ENCODE results near the gene PRIMA1. TPM values are rescaled to one million over a fixed set of nuclear protein-coding genes. Genes with fewer than 3 reads are reported as not detected.

Gene PRIMA1
- total and polyA plus RNA-seq, 4 donors, result 0.22 to 0.78 (median 0.53) TPM

- ATAC-seq (ENCODE audit: insufficient read depth, low FRiP score) (no peak), DNase-seq (no peak)
- H3K4me1 ChIP-seq (ENCODE audit: control insufficient read depth in 5 of 5, insufficient read depth in 5 of 5, low read length in 5 of 5), result peaks cover 0 to 2% (median 0%) of the 10 kb centered on the region in 5 donors
- no peak overlapping the region for H3K4me3 ChIP-seq
- TF ChIP-seq CTCF (IDR thresholded peaks at IDR 0.05; ENCODE audit: control extremely low read depth, extremely low read depth), result no peak
- H3K36me3 ChIP-seq (ENCODE audit: control insufficient read depth in 4 of 4, insufficient read depth in 4 of 4, low read length in 4 of 4), result no peaks in the 10 kb centered on the region
- WGBS, 2 donors, result 77 to 86% methylated on average over 13 of the region's 13 CpGs
- H3K27ac ChIP-seq (ENCODE audit: low read depth in 1 of 2, low read length in 1 of 2), result no peak overlapping the region
- H3K9me3 ChIP-seq (ENCODE audit: control insufficient read depth in 4 of 4, insufficient read depth in 3 of 4, low read length in 3 of 4), result peaks cover 0 to 1% (median 0%) of the 10 kb centered on the region in 4 donors
- H3K27me3 ChIP-seq (ENCODE audit: control insufficient read depth in 3 of 3, insufficient read depth in 3 of 3, low read length in 2 of 3), result peaks cover 0 to 11% (median 2%) of the 10 kb centered on the region in 3 donors
- H3K9ac ChIP-seq (ENCODE audit: insufficient read depth in 1 of 2, low read length in 2 of 2), result no peak overlapping the region
Measured at GRCh38 chr14:93685121-93685895, 103.0 kb downstream of the PRIMA1 start.

GRCh38 chr14:93683226-93683625 is 105.1 kb downstream of the PRIMA1 start:
- peak in 1 of 3 donors; percentile 2 for DNase-seq
- ATAC-seq (ENCODE audit: insufficient read depth, low FRiP score), result no peak
- H3K4me1 ChIP-seq (ENCODE audit: control insufficient read depth in 5 of 5, insufficient read depth in 5 of 5, low read length in 5 of 5), result peaks cover 0 to 2% (median 0%) of the 10 kb centered on the region in 5 donors
- peaks cover 0 to 9% (median 2%) of the 10 kb centered on the region in 3 donors for H3K27me3 ChIP-seq (ENCODE audit: control insufficient read depth in 3 of 3, insufficient read depth in 3 of 3, low read length in 2 of 3)
- no peak overlapping the region for H3K9ac ChIP-seq (ENCODE audit: insufficient read depth in 1 of 2, low read length in 2 of 2)
- H3K36me3 ChIP-seq (ENCODE audit: control insufficient read depth in 4 of 4, insufficient read depth in 4 of 4, low read length in 4 of 4), result no peaks in the 10 kb centered on the region
- no peaks in the 10 kb centered on the region for H3K9me3 ChIP-seq (ENCODE audit: control insufficient read depth in 4 of 4, insufficient read depth in 3 of 4, low read length in 3 of 4)
- no peak for TF ChIP-seq CTCF (IDR thresholded peaks at IDR 0.05; ENCODE audit: control extremely low read depth, extremely low read depth)
- H3K27ac ChIP-seq (ENCODE audit: low read depth in 1 of 2, low read length in 1 of 2), result no peak overlapping the region
- WGBS, 2 donors, result 73 to 78% methylated on average over 5 of the region's 5 CpGs
- H3K4me3 ChIP-seq, result no peak overlapping the region

- Histone ChIP-seq H3K9me3 (ENCODE audit: control insufficient read depth in 4 of 4, insufficient read depth in 3 of 4, low read length in 3 of 4) (no peaks in the 10 kb centered on the region), H3K4me1 (ENCODE audit: control insufficient read depth in 5 of 5, insufficient read depth in 5 of 5, low read length in 5 of 5) (peaks cover 0 to 2% (median 0%) of the 10 kb centered on the region in 5 donors), H3K27ac (ENCODE audit: low read depth in 1 of 2, low read length in 1 of 2) (no peak overlapping the region), H3K9ac (ENCODE audit: insufficient read depth in 1 of 2, low read length in 2 of 2) (no peak overlapping the region), H3K4me3 (no peak overlapping the region), H3K27me3 (ENCODE audit: control insufficient read depth in 3 of 3, insufficient read depth in 3 of 3, low read length in 2 of 3) (peaks cover 0 to 2% (median 2%) of the 10 kb centered on the region in 3 donors), H3K36me3 (ENCODE audit: control insufficient read depth in 4 of 4, insufficient read depth in 4 of 4, low read length in 4 of 4) (no peaks in the 10 kb centered on the region)
- no peak for TF ChIP-seq CTCF (IDR thresholded peaks at IDR 0.05; ENCODE audit: control extremely low read depth, extremely low read depth)
- WGBS, 2 donors, result 74 to 86% methylated on average over 2 of the region's 2 CpGs
- no peak for DNase-seq
- ATAC-seq (ENCODE audit: insufficient read depth, low FRiP score), result no peak
Measured at GRCh38 chr14:93682459-93682858, 105.8 kb downstream of the PRIMA1 start.

Measured in lung (tissue), 12 donors.